ENCODE results near the gene CBR4.

DNA sequence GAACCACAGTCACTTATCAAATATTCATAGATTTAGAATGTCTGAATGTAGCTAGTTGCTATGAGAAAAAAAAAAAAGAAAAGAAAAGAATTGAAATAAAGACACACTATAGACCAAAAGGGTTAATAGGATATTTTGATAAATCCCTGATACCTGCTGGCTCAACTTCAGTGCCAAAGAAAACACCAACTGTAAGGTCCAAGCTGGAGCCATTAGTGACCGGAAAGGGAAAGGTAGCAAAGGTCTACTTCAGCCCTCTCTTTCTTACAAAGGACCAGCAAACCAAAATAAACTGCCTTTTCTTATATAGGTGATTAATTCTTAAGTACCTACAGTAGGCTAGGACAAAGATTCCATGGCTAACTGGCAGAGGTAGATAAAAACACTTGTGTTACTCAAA is 9.7 kb downstream of the CBR4 start:
- TF ChIP-seq POLR2AphosphoS5 (IDR thresholded peaks at IDR 0.05; ENCODE audit: low read depth) (no peak), EZH2 (IDR thresholded peaks at IDR 0.05; ENCODE audit: low read depth, unreplicated experiment) (no peak), CREB1 (CRISPR knock-in tag; IDR thresholded peaks at IDR 0.05; ENCODE audit: low read depth) (no peak), EZH2phosphoT487 (IDR thresholded peaks at IDR 0.05; ENCODE audit: unreplicated experiment) (no peak), ZNF331 (CRISPR knock-in tag; IDR thresholded peaks at IDR 0.05; ENCODE audit: low read depth) (no peak), NANOG (IDR thresholded peaks at IDR 0.05; ENCODE audit: borderline replicate concordance) (no peak)
- TF ChIP-seq, protein P1, sequence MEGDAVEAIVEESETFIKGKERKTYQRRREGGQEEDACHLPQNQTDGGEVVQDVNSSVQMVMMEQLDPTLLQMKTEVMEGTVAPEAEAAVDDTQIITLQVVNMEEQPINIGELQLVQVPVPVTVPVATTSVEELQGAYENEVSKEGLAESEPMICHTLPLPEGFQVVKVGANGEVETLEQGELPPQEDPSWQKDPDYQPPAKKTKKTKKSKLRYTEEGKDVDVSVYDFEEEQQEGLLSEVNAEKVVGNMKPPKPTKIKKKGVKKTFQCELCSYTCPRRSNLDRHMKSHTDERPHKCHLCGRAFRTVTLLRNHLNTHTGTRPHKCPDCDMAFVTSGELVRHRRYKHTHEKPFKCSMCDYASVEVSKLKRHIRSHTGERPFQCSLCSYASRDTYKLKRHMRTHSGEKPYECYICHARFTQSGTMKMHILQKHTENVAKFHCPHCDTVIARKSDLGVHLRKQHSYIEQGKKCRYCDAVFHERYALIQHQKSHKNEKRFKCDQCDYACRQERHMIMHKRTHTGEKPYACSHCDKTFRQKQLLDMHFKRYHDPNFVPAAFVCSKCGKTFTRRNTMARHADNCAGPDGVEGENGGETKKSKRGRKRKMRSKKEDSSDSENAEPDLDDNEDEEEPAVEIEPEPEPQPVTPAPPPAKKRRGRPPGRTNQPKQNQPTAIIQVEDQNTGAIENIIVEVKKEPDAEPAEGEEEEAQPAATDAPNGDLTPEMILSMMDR (conservative IDR thresholded peaks at IDR 0.05; ENCODE audit: low read depth in 2 of 2), result no peak
- TF ChIP-seq, protein P2, sequence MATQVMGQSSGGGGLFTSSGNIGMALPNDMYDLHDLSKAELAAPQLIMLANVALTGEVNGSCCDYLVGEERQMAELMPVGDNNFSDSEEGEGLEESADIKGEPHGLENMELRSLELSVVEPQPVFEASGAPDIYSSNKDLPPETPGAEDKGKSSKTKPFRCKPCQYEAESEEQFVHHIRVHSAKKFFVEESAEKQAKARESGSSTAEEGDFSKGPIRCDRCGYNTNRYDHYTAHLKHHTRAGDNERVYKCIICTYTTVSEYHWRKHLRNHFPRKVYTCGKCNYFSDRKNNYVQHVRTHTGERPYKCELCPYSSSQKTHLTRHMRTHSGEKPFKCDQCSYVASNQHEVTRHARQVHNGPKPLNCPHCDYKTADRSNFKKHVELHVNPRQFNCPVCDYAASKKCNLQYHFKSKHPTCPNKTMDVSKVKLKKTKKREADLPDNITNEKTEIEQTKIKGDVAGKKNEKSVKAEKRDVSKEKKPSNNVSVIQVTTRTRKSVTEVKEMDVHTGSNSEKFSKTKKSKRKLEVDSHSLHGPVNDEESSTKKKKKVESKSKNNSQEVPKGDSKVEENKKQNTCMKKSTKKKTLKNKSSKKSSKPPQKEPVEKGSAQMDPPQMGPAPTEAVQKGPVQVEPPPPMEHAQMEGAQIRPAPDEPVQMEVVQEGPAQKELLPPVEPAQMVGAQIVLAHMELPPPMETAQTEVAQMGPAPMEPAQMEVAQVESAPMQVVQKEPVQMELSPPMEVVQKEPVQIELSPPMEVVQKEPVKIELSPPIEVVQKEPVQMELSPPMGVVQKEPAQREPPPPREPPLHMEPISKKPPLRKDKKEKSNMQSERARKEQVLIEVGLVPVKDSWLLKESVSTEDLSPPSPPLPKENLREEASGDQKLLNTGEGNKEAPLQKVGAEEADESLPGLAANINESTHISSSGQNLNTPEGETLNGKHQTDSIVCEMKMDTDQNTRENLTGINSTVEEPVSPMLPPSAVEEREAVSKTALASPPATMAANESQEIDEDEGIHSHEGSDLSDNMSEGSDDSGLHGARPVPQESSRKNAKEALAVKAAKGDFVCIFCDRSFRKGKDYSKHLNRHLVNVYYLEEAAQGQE (IDR thresholded peaks at IDR 0.05; ENCODE audit: unreplicated experiment), result no peak
- TF ChIP-seq, protein P3, sequence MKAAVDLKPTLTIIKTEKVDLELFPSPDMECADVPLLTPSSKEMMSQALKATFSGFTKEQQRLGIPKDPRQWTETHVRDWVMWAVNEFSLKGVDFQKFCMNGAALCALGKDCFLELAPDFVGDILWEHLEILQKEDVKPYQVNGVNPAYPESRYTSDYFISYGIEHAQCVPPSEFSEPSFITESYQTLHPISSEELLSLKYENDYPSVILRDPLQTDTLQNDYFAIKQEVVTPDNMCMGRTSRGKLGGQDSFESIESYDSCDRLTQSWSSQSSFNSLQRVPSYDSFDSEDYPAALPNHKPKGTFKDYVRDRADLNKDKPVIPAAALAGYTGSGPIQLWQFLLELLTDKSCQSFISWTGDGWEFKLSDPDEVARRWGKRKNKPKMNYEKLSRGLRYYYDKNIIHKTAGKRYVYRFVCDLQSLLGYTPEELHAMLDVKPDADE (IDR thresholded peaks at IDR 0.05), result no peak

All from GM23338 (cell line).